Stimulated activated naive CD8-positive, alpha-beta T cell treated with anti-CD3 and anti-CD28 coated beads, Interleukin-15, Interleukin-2, amounts not matched to agents 100 U/mL and 50 U/mL, for 24 hours (primary cell): ENCODE results near the gene RSPH9.

Source experiments
- ATAC-seq: fragments of 150-1000 bp; cut with Tn5 transposase; one replicate; pipeline ENCODE4 v1.10.0; 2021
- DNase-seq: peaks from one replicate; pipeline ENCODE4 v3.0.0; 2021

RSPH9 gene, protein sequence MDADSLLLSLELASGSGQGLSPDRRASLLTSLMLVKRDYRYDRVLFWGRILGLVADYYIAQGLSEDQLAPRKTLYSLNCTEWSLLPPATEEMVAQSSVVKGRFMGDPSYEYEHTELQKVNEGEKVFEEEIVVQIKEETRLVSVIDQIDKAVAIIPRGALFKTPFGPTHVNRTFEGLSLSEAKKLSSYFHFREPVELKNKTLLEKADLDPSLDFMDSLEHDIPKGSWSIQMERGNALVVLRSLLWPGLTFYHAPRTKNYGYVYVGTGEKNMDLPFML

GRCh38 chr6:43644940-43645612 lies at the start of gene RSPH9:
Gene RSPH9 (plus strand): TSS chr6:43645036. CDS start chr6:43645099, 63 bp downstream.
- peak; percentile 84 for ATAC-seq
- DNase-seq = peak; percentile 72

GRCh38 chr6:43600595-43600994 lies 44.2 kb upstream of the RSPH9 start:
- no peak for ATAC-seq
- DNase-seq = no peak

DNA sequence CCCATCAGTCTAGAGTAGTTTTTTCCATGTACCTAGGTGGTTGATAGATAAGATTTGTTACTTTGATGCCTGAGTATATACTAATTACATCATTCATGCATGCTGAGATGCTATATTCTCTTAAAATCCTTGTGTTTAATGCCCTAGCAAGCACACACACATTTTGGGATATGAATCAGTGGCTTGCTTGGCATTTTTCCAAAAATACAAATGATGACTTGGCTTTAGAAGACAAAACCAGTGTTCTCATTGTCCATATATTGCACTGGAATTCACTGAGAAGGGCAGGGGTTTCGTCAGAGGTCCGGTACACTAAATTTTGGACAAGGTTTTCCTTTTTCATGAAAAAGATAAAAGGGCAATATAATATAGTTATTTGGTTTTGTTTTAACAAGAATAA lies 40.7 kb upstream of the RSPH9 start:
- no peak for DNase-seq
- no peak for ATAC-seq

DNA sequence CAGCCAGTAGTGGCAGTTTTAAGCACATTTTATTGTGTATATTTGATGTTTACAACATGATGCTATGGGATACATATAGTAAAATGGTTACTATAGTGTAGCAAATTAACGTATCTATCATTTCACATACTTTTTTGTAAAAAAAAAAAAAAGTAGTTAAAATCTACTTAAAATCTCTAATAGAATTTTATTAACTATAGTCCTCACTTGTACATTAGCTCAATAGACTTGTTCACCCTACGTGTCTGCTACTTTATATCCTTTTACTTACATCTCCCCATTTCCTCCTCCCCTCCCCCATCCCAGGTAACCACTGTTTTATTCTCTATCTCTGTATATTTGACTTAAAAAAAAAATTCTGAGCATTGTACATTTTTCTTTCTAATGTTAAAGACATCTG lies 38.8 kb upstream of the RSPH9 start:
- DNase-seq = no peak
- no peak for ATAC-seq

- ATAC-seq (no peak), DNase-seq (peak; percentile 66)
Observed at GRCh38 chr6:43608310-43608763, 36.5 kb upstream of the RSPH9 start.

DNA sequence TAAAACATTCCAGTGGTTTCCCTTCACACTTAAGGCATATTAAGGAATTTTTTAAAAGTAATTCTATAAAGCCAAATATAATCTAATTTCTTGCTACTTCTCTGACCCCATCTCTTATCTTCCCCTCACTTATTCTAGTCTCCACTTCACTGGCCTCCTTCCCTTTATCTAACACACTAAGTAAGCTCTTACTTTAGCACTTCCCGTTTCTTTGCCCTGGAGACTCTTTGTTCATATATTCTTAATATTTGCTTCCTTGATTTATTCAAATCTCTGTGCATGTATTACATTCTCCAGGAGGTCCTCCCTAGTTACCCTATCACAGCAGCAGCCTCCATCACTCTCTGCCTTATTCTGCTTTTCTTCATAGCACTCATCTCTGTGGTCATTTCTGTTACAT lies 36.0 kb upstream of the RSPH9 start:
- no peak for ATAC-seq
- no peak for DNase-seq

DNA sequence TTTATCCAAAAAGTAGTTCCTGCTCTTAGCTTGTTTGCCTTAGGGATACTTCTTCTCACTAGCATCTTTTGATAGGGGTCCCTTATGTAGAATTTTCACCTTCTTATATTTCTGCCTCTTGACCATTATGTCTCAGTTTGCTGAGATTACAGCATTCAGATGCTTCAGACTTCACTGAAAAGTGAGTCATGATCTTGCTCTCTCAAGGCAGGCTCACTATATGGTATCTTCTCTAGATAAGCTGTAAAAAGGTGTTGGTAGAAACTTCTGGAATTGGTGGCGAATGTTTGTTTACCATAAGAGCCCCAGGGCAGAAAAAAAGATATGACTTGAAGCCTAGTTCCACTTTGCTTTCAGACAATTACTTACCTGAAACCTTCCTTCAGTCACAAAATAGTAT lies 35.4 kb upstream of the RSPH9 start:
- ATAC-seq (no peak), DNase-seq (no peak)

GRCh38 chr6:43610431-43610830 lies 34.4 kb upstream of the RSPH9 start:
- no peak for DNase-seq
- ATAC-seq = no peak

GRCh38 chr6:43613721-43614395 lies 31.0 kb upstream of the RSPH9 start:
- ATAC-seq = no peak
- no peak for DNase-seq

- ATAC-seq (no peak), DNase-seq (no peak)
Observed at GRCh38 chr6:43614396-43614730, 30.5 kb upstream of the RSPH9 start.

DNA sequence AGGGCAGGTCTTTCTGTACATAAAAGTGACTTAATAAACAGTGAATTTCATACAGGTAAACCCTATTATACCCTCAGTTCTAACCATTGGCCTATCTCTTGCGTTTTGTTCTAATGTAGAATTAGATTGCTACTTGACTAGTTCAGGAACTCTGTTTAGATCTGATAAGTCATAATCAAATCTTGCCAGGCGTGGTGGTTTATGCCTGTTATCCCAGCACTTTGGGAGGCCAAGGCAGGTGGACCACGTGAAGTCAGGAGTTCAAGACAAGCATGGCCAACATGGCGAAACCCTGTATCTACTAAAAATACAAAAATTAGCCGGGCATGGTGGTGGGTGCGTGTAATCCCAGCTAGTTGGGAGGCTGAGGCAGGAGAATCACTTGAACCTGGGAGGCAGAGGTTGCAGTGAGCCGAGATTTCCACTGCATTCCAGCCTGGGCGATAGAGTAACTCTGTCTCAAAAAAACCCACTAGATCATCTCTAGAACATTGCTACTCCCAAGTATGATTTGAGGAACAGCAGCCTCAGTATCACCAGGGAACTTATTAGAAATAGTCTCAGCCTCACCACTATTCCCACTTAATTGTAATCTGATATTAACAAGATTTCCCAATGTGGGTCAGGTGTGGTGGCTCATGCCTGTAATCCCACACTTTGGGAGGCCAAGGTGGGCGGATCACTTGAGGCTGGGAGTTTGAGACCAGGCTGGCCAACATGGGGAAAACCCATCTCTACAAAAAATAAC lies 27.9 kb upstream of the RSPH9 start:
- ATAC-seq = no peak
- DNase-seq = no peak

GRCh38 chr6:43621078-43621835 lies 23.6 kb upstream of the RSPH9 start:
- no peak for ATAC-seq
- no peak for DNase-seq

- DNase-seq (no peak), ATAC-seq (no peak)
Observed at GRCh38 chr6:43621836-43622180, 23.0 kb upstream of the RSPH9 start.

DNA sequence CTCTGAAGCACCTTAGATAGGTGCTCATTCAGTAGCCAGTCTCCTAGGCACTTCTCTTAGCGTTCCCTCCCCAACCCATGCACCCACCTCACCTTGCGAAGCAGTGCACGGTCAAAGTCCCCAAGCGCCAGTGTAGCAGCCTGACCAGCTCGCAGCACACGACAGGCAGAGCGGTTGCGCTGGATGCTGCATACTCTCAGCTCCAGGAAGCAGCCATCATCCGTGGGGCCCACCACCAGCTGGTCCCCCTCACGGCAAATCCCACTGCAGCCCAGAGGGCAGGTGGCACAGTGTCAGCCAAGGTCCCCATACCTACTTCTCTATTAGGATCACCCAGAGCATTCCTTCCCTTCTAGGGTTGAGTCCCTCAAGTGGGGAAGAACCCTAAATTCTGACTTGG lies 22.3 kb upstream of the RSPH9 start:
- ATAC-seq (no peak), DNase-seq (no peak)

- DNase-seq = no peak
Observed at GRCh38 chr6:43623880-43624785, 20.7 kb upstream of the RSPH9 start.

GRCh38 chr6:43624786-43625288 lies 20.0 kb upstream of the RSPH9 start:
- ATAC-seq (no peak), DNase-seq (no peak)

More at GRCh38 chr6:43623880-43624785, 20.7 kb upstream of the RSPH9 start:
- ATAC-seq = no peak

GRCh38 chr6:43625393-43625992 lies 19.3 kb upstream of the RSPH9 start:
- no peak for ATAC-seq
- DNase-seq = no peak

DNA sequence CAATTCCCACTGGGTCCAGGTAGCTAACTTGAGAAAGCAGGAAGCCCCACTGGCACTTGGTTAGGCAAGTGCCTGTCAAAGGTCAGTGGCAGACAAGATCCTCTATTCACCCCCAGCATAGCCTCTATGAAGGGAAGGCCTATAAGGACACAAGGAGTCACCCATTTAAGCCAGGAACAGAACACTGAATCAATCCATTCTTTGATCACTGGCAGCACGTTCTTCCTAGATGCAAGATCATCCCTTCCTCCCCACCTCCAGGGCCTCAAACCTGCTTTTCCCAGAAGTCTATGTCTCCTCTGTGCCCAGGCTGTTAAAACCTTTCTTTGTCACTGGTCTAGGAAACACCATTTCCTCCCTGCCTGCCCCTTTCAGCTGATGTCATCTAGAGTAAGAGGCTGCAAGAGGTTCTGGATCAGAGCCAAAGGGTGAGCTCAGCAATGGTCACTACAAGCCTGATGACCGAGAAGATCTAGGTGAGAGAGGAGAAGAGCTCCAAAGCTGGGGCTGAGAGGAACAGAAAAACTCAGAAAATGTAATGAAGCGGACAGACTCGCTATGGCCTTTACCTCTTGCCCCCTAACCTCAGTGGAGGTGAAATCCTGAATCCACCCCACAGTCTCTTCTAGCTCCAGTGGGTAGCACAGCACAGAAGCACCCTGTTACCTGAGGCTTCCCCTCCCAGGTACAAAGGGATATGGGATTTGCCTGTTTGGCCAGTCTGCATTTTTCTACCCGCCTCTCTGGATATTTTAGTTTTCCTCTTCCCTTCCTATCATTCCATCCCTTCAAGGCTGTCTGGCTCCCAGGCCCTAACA lies 17.6 kb upstream of the RSPH9 start:
- DNase-seq (no peak), ATAC-seq (no peak)

DNA sequence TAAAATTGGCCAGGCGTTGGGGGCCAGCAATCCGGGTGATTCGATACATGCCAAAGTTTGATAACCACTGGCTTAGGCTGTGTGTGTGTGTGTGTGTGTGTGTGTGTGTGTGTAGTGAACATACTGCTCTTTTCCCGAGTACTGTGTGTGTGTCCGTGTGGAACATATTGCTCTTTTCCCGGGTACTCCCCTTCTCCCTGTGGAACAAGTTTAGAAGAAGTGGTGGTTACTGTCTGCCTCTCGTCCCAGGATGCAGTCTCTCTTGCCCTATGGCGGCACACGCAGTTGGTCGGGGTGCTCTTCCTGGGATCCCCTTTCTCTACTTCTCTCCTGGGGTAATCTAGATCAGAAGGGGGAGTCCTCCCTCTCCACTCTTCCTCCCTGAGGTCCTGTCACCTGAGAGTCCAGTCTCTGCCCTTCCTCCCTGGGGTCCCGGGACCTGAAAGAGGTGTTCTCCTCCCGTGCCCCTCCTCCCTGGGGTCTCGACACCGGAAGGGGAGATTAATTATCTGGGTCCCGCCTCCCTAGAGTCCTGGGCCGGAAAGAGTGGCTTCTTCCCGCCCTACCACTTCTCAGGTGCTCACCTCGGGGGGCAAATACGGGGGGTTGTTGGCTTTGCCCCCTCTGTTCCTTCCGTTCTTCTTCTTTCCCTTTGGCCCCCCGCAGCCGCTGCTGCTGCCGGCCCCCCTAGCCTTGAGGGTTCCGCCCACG lies 16.3 kb upstream of the RSPH9 start:
- ATAC-seq (peak; percentile 30), DNase-seq (peak; percentile 65)
